Gastrocnemius medialis (tissue), 4 donors: ENCODE results near the gene C6orf62. TPM values are rescaled to one million over a fixed set of nuclear protein-coding genes. Genes with fewer than 3 reads are reported as not detected.
"Not testable (repeated sequence)": the region's sequence is repeated elsewhere in the genome, so short reads cannot be mapped to it uniquely, and the experiment has no call there.

Source experiments
- ATAC-seq, 2 donors: fragments of 150-250 bp; one replicate each; pipeline ENCODE4 v1.9.1; 2016
- DNase-seq, 2 donors: peaks; one replicate each; pipeline ENCODE4 v3.0.0-alpha.2; 2019
- H3K27ac ChIP-seq, 4 donors: fragments of 200-600 bp; sonication (generic); 1 replicate in 1 of 4; 2 replicates in 3 of 4; pipeline ENCODE4 v1.5.1; 2016 to 2018; ENCODE audit warnings: mild to moderate bottlenecking in 2 of 4, moderate library complexity in 1 of 4
- H3K27me3 ChIP-seq, 3 donors: fragments of 200-600 bp; sonication (generic) in 2 of 3; 1 replicate in 1 of 3; 2 replicates in 2 of 3; pipeline versions ENCODE4 v1.5.1 to v1.6.0; 2016 to 2019; ENCODE audit warnings: mild to moderate bottlenecking in 1 of 3, moderate library complexity in 1 of 3
- H3K36me3 ChIP-seq, 2 donors: fragments of 200-600 bp; sonication (generic) in 1 of 2; one replicate each; pipeline ENCODE4 v1.5.1; 2017 to 2018
- H3K4me1 ChIP-seq, 2 donors: fragments of 200-600 bp; sonication (generic) in 1 of 2; one replicate each; pipeline ENCODE4 v1.5.1; 2016 to 2017; ENCODE audit warnings: mild to moderate bottlenecking in 2 of 2
- H3K4me3 ChIP-seq, 4 donors: fragments of 200-600 bp; sonication (generic) in 3 of 4; 1 replicate in 1 of 4; 2 replicates in 3 of 4; pipeline ENCODE4 v1.5.1; 2016 to 2019; ENCODE audit warnings: mild to moderate bottlenecking in 2 of 4
- H3K9me3 ChIP-seq, 3 donors: fragments of 200-600 bp; sonication (generic) in 2 of 3; 1 replicate in 1 of 3; 2 replicates in 2 of 3; pipeline ENCODE4 v1.5.1; 2016 to 2019
- POLR2A ChIP-seq, 2 donors: fragments of 450-650 bp; IDR thresholded peaks; one replicate each; pipeline ENCODE4 v1.6.1; 2017; ENCODE audit warnings: antibody characterized with exemption in 2 of 2, mild to moderate bottlenecking in 2 of 2, moderate library complexity in 2 of 2
- in situ Hi-C, 4 donors: fragments of 200-750 bp; cut with MboI; loops; one replicate each; pipeline versions ENCODE4 v1.15.0 to v1.8.0; 2017; ENCODE audit warnings: low sequenced_read_pairs in 4 of 4
- intact Hi-C: fragments of 100-400 bp; cut with DNase I; formaldehyde crosslinking; loops from one replicate; pipeline ENCODE4 v1.15.1; 2023; ENCODE audit warnings: low total_unique reads
- total RNA-seq, 4 donors: library from RNA; depleted of rRNA; stranded (reverse); fragments of >200 nt; gene quantifications; one replicate each; pipeline versions ENCODE4 v1.1.0 to v1.2.3, GENCODE V29; 2016
- TF ChIP-seq, protein P1 (sequence below), 5 experiments: fragments of 450-650 bp in 3 of 5; fragments of 200-600 bp in 2 of 5; sonication (generic) in 2 of 5; IDR thresholded peaks in 4 of 5; conservative IDR thresholded peaks in 1 of 5; 1 replicate in 4 of 5; 2 replicates in 1 of 5; pipeline ENCODE4 v1.5.1; 2016 to 2019; ENCODE audit warnings: antibody characterized with exemption in 5 of 5, mild to moderate bottlenecking in 3 of 5, moderate library complexity in 3 of 5

Gene C6orf62
- total RNA-seq, 4 donors from 2014 or later = 24.1 to 50.7 (median 36.0) TPM

- TF ChIP-seq, protein P1, sequence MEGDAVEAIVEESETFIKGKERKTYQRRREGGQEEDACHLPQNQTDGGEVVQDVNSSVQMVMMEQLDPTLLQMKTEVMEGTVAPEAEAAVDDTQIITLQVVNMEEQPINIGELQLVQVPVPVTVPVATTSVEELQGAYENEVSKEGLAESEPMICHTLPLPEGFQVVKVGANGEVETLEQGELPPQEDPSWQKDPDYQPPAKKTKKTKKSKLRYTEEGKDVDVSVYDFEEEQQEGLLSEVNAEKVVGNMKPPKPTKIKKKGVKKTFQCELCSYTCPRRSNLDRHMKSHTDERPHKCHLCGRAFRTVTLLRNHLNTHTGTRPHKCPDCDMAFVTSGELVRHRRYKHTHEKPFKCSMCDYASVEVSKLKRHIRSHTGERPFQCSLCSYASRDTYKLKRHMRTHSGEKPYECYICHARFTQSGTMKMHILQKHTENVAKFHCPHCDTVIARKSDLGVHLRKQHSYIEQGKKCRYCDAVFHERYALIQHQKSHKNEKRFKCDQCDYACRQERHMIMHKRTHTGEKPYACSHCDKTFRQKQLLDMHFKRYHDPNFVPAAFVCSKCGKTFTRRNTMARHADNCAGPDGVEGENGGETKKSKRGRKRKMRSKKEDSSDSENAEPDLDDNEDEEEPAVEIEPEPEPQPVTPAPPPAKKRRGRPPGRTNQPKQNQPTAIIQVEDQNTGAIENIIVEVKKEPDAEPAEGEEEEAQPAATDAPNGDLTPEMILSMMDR (IDR thresholded peaks at IDR 0.05 in 4 of 5, conservative IDR thresholded peaks at IDR 0.05 in 1 of 5) = no peak
- no peak for TF ChIP-seq POLR2A (IDR thresholded peaks at IDR 0.05)
- ATAC-seq (no peak), DNase-seq (no peak)
- Histone ChIP-seq H3K9me3 (no peaks in the 10 kb centered on the region), H3K4me3 (no peak overlapping the region), H3K36me3 (no peaks in the 10 kb centered on the region), H3K27ac (no peak overlapping the region), H3K4me1 (no peaks in the 10 kb centered on the region), H3K27me3 (no peaks in the 10 kb centered on the region)
- intact Hi-C loops = no loop called here
- in situ Hi-C loops = loop anchor here (10.0 kb wide), 1 partner anchor 175 kb away; no protein-coding TSS in a partner anchor
These were observed 40.8 kb upstream of the C6orf62 start for GRCh38 chr6:24759718-24760117.

- no peaks in the 10 kb centered on the region for H3K36me3 ChIP-seq
- H3K4me1 ChIP-seq = no peaks in the 10 kb centered on the region
- TF ChIP-seq, protein P1 (IDR thresholded peaks at IDR 0.05 in 4 of 5, conservative IDR thresholded peaks at IDR 0.05 in 1 of 5) = no peak
- no peak for TF ChIP-seq POLR2A (IDR thresholded peaks at IDR 0.05)
- H3K4me3 ChIP-seq = no peak overlapping the region
- in situ Hi-C loops (no loop called here), intact Hi-C loops (no loop called here)
- H3K27ac ChIP-seq = no peak overlapping the region
- H3K27me3 ChIP-seq = no peaks in the 10 kb centered on the region
- no peak for ATAC-seq
- no peak for DNase-seq
- H3K9me3 ChIP-seq = no peaks in the 10 kb centered on the region
These were observed 38.7 kb upstream of the C6orf62 start for GRCh38 chr6:24757611-24758010.

DNA sequence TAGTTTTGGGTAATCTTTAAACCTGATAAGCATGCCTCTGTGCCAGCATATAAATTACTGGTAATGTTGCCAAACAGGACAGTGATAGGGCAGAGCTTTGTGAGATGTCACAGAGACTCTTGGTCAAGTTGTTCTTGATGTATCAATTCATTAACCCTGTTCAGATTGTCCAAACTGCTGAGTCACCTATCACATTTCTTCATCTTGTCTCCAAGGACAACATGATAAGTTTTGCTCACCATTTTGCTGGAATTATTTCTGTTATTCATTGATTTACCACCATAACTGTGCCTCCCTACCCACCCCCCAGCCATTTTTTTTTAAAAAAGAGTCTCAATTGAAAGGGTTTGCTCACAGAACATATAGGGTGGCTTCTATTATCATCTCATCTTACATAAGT lies 36.3 kb upstream of the C6orf62 start:
- intact Hi-C loops = no loop called here
- H3K9me3 ChIP-seq = no peaks in the 10 kb centered on the region
- no peaks in the 10 kb centered on the region for H3K27me3 ChIP-seq
- ATAC-seq (no peak), DNase-seq (no peak)
- H3K36me3 ChIP-seq = no peaks in the 10 kb centered on the region
- H3K27ac ChIP-seq = no peak overlapping the region
- in situ Hi-C loops = no loop called here
- no peak for TF ChIP-seq POLR2A (IDR thresholded peaks at IDR 0.05)
- TF ChIP-seq, protein P1 (IDR thresholded peaks at IDR 0.05 in 4 of 5, conservative IDR thresholded peaks at IDR 0.05 in 1 of 5) = no peak
- H3K4me3 ChIP-seq = no peak overlapping the region
- no peaks in the 10 kb centered on the region for H3K4me1 ChIP-seq

- H3K4me1 ChIP-seq, ATAC-seq, H3K27me3 ChIP-seq, H3K4me3 ChIP-seq, H3K27ac ChIP-seq, H3K9me3 ChIP-seq, intact Hi-C loops, in situ Hi-C loops, DNase-seq, H3K36me3 ChIP-seq: not testable (repeated sequence)
These were observed 35.4 kb upstream of the C6orf62 start for GRCh38 chr6:24754378-24754777.

DNA sequence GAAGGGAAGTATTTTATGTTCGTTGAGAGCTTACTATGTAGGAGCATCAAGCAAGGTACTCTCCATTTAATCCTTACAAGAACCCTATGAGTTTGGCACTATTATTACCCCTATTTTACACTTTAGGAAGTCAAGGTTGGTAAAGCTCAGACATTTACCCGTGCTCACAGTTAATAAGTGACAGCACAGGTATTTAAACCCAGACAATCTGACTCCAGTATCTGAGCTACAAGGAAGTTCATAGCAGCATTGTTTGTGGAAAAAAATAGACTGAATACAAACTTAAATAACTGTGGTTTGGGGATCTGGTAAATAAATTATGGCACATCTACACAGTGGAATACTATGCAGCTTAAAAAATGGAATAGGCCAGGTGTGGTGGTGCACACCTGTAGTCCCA lies 34.6 kb upstream of the C6orf62 start:
- no peaks in the 10 kb centered on the region for H3K27me3 ChIP-seq
- no peaks in the 10 kb centered on the region for H3K4me1 ChIP-seq
- DNase-seq (no peak), ATAC-seq (no peak)
- in situ Hi-C loops (no loop called here), intact Hi-C loops (no loop called here)
- no peaks in the 10 kb centered on the region for H3K36me3 ChIP-seq
- no peaks in the 10 kb centered on the region for H3K9me3 ChIP-seq
- H3K4me3 ChIP-seq = no peak overlapping the region
- TF ChIP-seq POLR2A (IDR thresholded peaks at IDR 0.05) = no peak
- TF ChIP-seq, protein P1 (IDR thresholded peaks at IDR 0.05 in 4 of 5, conservative IDR thresholded peaks at IDR 0.05 in 1 of 5) = no peak
- no peak overlapping the region for H3K27ac ChIP-seq
